Uterus (tissue), 4 donors: ENCODE results near the gene PRIMPOL. TPM values are rescaled to one million over a fixed set of nuclear protein-coding genes. Genes with fewer than 3 reads are reported as not detected.

Experiments
- DNase-seq, 2 donors: peaks; one replicate each; pipeline ENCODE4 v3.0.0-alpha.2; 2019 to 2020
- H3K27ac ChIP-seq, 2 donors: fragments of 200-600 bp; sonication (generic); 1 replicate in 1 of 2; 2 replicates in 1 of 2; pipeline ENCODE4 v1.5.1; 2016 to 2018
- H3K27me3 ChIP-seq, 2 donors: fragments of 200-600 bp; sonication (generic); one replicate each; pipeline ENCODE4 v1.5.1; 2018 to 2019; ENCODE audit warnings: control low read depth in 1 of 2
- H3K36me3 ChIP-seq, 2 donors: fragments of 200-600 bp; sonication (generic); one replicate each; pipeline ENCODE4 v1.5.1; 2019; ENCODE audit warnings: control low read depth in 1 of 2
- H3K4me1 ChIP-seq, 2 donors: fragments of 200-600 bp; sonication (generic); one replicate each; pipeline ENCODE4 v1.5.1; 2018 to 2019; ENCODE audit warnings: control low read depth in 1 of 2
- H3K4me3 ChIP-seq, 2 donors: fragments of 200-600 bp; sonication (generic); 1 replicate in 1 of 2; 2 replicates in 1 of 2; pipeline ENCODE4 v1.5.1; 2018 to 2019; ENCODE audit warnings: mild to moderate bottlenecking in 1 of 2
- H3K9me3 ChIP-seq, 2 donors: fragments of 200-600 bp; sonication (generic); one replicate each; pipeline ENCODE4 v1.5.1; 2019; ENCODE audit warnings: control low read depth in 1 of 2
- POLR2A ChIP-seq, 2 donors: fragments of 450-650 bp; IDR thresholded peaks; one replicate each; pipeline ENCODE4 v1.6.1; 2016; ENCODE audit warnings: antibody characterized with exemption in 2 of 2, mild to moderate bottlenecking in 1 of 2, moderate library complexity in 1 of 2
- intact Hi-C: fragments of 100-400 bp; cut with DNase I; formaldehyde crosslinking; loops from one replicate; pipeline ENCODE4 v1.15.1; 2023; ENCODE audit warnings: low total_unique reads
- total RNA-seq, 4 donors: library from RNA; depleted of rRNA in 3 of 4; stranded (reverse); fragments of >200 nt in 3 of 4; gene quantifications; one replicate each; pipeline versions ENCODE4 v1.1.0 to v1.2.4, GENCODE V29; 2014 to 2023
- TF ChIP-seq, protein P1 (sequence below), 4 experiments: fragments of 200-600 bp in 2 of 4; fragments of 450-650 bp in 2 of 4; sonication (generic) in 2 of 4; IDR thresholded peaks; one replicate each; pipeline ENCODE4 v1.5.1; 2016 to 2019; ENCODE audit warnings: antibody characterized with exemption in 4 of 4, mild to moderate bottlenecking in 2 of 4, moderate library complexity in 1 of 4
- donor health status: DM: yes; HTN: yes; CAD: no.

Gene PRIMPOL
- total RNA-seq, 4 donors from 2014 or later: 25.1 to 43.5 (median 34.1) TPM

DNA sequence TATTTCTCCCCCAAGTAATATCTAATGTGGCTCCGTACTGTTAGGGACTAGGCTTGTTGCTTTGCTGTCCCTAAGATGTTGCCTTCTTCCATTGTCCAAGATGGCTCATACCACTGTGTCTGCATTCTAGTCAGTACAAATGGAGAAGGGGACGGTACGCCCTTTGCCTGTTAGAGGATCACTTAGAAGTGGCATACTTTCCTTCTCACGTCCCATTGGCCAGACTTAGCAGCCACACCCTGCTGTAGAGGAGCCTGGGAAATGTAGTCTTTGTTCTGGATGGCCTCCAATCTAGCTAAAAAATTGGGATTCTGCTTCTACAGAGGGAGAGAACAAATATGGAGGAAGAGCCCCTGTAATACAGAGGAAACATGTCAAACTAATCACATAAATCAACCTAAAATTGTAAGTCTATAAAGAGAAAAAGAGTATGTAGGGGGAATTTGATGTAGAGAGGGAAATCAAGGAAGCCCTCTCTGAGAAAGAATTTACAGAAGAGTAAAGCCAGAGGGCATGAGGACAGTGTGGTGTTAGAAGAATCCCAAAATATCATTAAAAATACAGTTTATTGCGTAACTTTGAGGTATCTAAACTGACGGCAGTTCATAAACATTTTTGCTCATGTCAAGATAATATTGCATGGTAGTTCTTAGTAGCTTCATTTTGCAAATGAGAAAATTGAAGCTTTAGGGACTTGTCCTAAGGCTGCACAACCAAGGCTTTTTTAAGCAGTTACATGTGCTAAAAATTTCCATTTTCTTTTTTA, 15.1 kb downstream of the PRIMPOL start:
- H3K4me3 ChIP-seq: no peak overlapping the region
- H3K36me3 ChIP-seq: no peaks in the 10 kb centered on the region
- TF ChIP-seq, protein P1, sequence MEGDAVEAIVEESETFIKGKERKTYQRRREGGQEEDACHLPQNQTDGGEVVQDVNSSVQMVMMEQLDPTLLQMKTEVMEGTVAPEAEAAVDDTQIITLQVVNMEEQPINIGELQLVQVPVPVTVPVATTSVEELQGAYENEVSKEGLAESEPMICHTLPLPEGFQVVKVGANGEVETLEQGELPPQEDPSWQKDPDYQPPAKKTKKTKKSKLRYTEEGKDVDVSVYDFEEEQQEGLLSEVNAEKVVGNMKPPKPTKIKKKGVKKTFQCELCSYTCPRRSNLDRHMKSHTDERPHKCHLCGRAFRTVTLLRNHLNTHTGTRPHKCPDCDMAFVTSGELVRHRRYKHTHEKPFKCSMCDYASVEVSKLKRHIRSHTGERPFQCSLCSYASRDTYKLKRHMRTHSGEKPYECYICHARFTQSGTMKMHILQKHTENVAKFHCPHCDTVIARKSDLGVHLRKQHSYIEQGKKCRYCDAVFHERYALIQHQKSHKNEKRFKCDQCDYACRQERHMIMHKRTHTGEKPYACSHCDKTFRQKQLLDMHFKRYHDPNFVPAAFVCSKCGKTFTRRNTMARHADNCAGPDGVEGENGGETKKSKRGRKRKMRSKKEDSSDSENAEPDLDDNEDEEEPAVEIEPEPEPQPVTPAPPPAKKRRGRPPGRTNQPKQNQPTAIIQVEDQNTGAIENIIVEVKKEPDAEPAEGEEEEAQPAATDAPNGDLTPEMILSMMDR (IDR thresholded peaks at IDR 0.05): no peak
- no peak for TF ChIP-seq POLR2A (IDR thresholded peaks at IDR 0.05)
- DNase-seq: no peak
- no peaks in the 10 kb centered on the region for H3K9me3 ChIP-seq
- no peaks in the 10 kb centered on the region for H3K27me3 ChIP-seq
- intact Hi-C loops: no loop called here
- no peak overlapping the region for H3K27ac ChIP-seq
- no peaks in the 10 kb centered on the region for H3K4me1 ChIP-seq

DNA sequence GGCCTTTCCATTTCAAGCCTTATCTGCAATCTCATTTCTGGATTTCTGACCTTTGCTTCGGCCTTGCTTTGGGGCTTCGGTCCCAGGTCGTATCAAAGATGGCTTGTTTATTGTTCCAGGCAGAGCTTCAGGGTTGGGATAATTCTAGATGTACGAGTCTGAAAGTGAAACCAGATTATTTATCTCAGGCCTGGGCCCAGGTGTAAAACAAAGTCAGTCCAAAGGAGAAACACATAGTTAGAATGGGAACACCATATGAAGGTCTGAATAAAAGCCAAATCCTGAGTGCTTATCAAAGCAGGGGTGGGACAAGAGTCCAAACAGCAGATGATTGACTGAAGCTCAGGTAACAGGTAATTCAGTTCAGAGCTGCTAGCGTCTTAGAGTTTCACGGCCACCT, 17.1 kb downstream of the PRIMPOL start:
- Histone ChIP-seq H3K36me3 (no peaks in the 10 kb centered on the region), H3K9me3 (no peaks in the 10 kb centered on the region), H3K4me3 (no peak overlapping the region), H3K4me1 (no peaks in the 10 kb centered on the region), H3K27me3 (no peaks in the 10 kb centered on the region), H3K27ac (no peak overlapping the region)
- DNase-seq: no peak
- TF ChIP-seq, protein P1 (IDR thresholded peaks at IDR 0.05): no peak
- no peak for TF ChIP-seq POLR2A (IDR thresholded peaks at IDR 0.05)
- intact Hi-C loops: no loop called here

DNA sequence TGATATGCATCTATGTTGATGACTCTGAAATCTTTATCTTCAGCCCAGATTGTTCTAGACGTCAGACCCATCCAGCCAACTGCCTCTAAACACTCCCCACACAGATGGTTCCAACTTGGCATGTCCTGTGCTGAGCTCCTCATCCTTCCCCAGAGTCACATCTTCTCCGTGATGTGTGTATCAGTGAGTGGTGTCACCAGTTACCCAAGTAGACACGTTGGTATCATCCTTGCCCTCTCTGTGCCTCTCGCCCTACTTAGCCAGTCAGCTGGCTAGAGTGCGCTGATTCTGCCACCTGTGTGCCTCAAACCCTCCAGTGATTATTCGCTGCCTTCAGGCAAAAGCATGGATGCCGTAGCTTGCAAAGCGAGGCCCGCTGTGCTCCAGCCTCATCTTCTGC, 18.6 kb downstream of the PRIMPOL start:
- no peaks in the 10 kb centered on the region for H3K9me3 ChIP-seq
- H3K4me3 ChIP-seq: no peak overlapping the region
- no peaks in the 10 kb centered on the region for H3K27me3 ChIP-seq
- no peaks in the 10 kb centered on the region for H3K4me1 ChIP-seq
- intact Hi-C loops: no loop called here
- no peak for DNase-seq
- TF ChIP-seq, protein P1 (IDR thresholded peaks at IDR 0.05): no peak
- H3K27ac ChIP-seq: no peak overlapping the region
- H3K36me3 ChIP-seq: no peaks in the 10 kb centered on the region

DNA sequence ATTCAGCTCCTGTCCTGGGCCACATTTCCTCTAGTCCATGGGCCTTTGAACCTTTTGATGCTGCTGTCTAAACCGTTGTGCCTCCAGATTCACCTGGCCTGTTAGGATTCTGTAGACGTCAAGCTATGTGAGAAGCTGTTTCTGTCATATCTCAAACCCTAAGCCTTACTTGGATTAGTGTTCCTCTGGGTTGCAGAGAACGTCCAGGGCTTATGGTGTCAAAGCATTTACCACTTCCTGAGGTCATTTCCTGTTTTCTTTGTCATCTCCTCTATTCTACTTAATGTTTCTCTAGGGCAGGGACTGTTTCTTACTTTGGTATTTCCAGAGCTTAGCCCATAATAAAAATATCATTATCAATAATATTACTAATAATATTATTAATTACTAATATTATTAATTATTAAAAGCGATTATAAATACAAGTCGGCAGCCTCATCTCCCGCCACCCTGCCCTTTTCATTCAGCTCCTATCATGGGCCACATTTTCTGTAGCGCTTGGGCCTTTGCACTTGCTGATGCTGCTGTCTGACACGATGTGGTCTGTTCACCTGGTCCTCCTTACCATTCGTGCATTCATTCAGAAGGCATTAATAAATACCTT, 19.1 kb downstream of the PRIMPOL start:
- intact Hi-C loops: no loop called here
- no peak overlapping the region for H3K4me3 ChIP-seq
- no peak overlapping the region for H3K27ac ChIP-seq
- TF ChIP-seq, protein P1 (IDR thresholded peaks at IDR 0.05): no peak
- no peak for TF ChIP-seq POLR2A (IDR thresholded peaks at IDR 0.05)
- H3K27me3 ChIP-seq: no peaks in the 10 kb centered on the region
- H3K4me1 ChIP-seq: no peaks in the 10 kb centered on the region
- H3K9me3 ChIP-seq: no peaks in the 10 kb centered on the region
- DNase-seq: no peak
- no peaks in the 10 kb centered on the region for H3K36me3 ChIP-seq

DNA sequence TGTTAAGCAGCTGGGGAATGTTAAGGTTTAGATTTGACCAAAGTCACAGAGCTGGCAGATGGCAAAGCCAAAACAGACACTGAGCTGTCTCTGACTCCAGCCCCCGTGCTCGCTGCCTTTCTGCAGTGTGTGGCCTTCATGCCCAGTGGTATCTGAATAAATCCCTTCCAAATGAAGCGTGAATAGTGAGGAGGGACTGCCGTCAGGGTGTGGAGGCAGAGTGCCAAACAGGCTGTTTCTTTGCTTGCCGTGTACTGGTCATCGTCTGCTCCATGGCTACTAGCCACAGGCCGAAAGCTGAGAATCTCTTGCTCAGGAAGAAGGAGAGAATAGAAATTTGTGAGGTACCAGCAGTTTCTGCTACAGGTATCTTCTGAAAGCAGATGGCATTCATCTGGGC, 19.7 kb downstream of the PRIMPOL start:
- TF ChIP-seq POLR2A (IDR thresholded peaks at IDR 0.05): no peak
- TF ChIP-seq, protein P1 (IDR thresholded peaks at IDR 0.05): no peak
- Histone ChIP-seq H3K27ac (no peak overlapping the region), H3K4me1 (no peaks in the 10 kb centered on the region), H3K36me3 (no peaks in the 10 kb centered on the region), H3K27me3 (no peaks in the 10 kb centered on the region), H3K9me3 (no peaks in the 10 kb centered on the region), H3K4me3 (no peak overlapping the region)
- no peak for DNase-seq
- intact Hi-C loops: no loop called here
